Lower leg skin (tissue), 3 donors: ENCODE results near the gene PDE1A.

ENCODE experiments used
- CTCF ChIP-seq, 3 donors: fragments of 450-650 bp; IDR thresholded peaks; one replicate each; pipeline ENCODE4 v1.5.1; 2016; ENCODE audit warnings: antibody characterized with exemption in 3 of 3, mild to moderate bottlenecking in 3 of 3, moderate library complexity in 2 of 3
- POLR2A ChIP-seq, 2 donors: fragments of 450-650 bp; IDR thresholded peaks; one replicate each; pipeline ENCODE4 v1.6.1; 2016 to 2017; ENCODE audit warnings: antibody characterized with exemption in 2 of 2, mild to moderate bottlenecking in 1 of 2, moderate library complexity in 1 of 2

GRCh38 chr2:182406221-182406620, 20.6 kb downstream of the PDE1A start:
- TF ChIP-seq POLR2A (IDR thresholded peaks at IDR 0.05) (no peak), CTCF (IDR thresholded peaks at IDR 0.05) (no peak)
